GM12892 (cell line): ENCODE measurements around the gene GBX1.

ENCODE experiments used
- POLR2A ChIP-seq: IDR thresholded peaks from 2 replicates; pipeline ENCODE4 v1.6.1; 2011; ENCODE audit warnings: low read depth, low read length, control low read depth
- POLR2AphosphoS5 ChIP-seq: IDR thresholded peaks from 2 replicates; pipeline ENCODE4 v1.6.1; 2011; ENCODE audit warnings: low read depth, low read length, control low read depth
- TAF1 ChIP-seq: IDR thresholded peaks from 2 replicates; pipeline ENCODE4 v1.6.1; 2011; ENCODE audit warnings: low read depth, mild to moderate bottlenecking, control low read depth, low read length, borderline replicate concordance

- TF ChIP-seq POLR2A, result no peak
- no peak for TF ChIP-seq TAF1
- TF ChIP-seq POLR2AphosphoS5, result no peak
Observed at GRCh38 chr7:151167197-151167961, at the start of gene GBX1.
